SK-N-SH treated with all-trans-retinoic acid at 6 μM for 48 hours (cell line): Measurements from ENCODE around the gene PDCD1.

ENCODE experiments used
- ATAC-seq: fragments of 200-7000 bp; cut with Tn5 transposase; 3 replicates; pipeline ENCODE4 v1.9.1; 2020; ENCODE audit warnings: mild to moderate bottlenecking, moderate library complexity
- ARNTL ChIP-seq: fragments of 450-650 bp; formaldehyde crosslinking; IDR thresholded peaks from 2 replicates; pipeline ENCODE4 v1.5.0; 2020; ENCODE audit warnings: low read depth, mild to moderate bottlenecking, moderate library complexity, borderline replicate concordance
- BACH2 ChIP-seq: fragments of 250-450 bp; sonication (Bioruptor Pico); IDR thresholded peaks from 2 replicates; pipeline ENCODE4 v1.9.0; 2021; ENCODE audit warnings: mild to moderate bottlenecking, borderline replicate concordance
- CREB5 ChIP-seq: fragments of 250-450 bp; sonication (Bioruptor Pico); IDR thresholded peaks from 2 replicates; pipeline ENCODE4 v1.5.1; 2020; ENCODE audit warnings: low read depth, mild to moderate bottlenecking, moderate library complexity
- CSDC2 ChIP-seq: fragments of 250-450 bp; sonication (Bioruptor Pico); IDR thresholded peaks from 2 replicates; pipeline ENCODE4 v1.5.0; 2020; ENCODE audit warnings: mild to moderate bottlenecking, moderate library complexity
- CSRNP3 ChIP-seq: fragments of 250-450 bp; sonication (Bioruptor Pico); IDR thresholded peaks from 2 replicates; pipeline ENCODE4 v1.5.1; 2021; ENCODE audit warnings: mild to moderate bottlenecking, moderate library complexity
- ESRRG ChIP-seq: fragments of 250-450 bp; sonication (Bioruptor Pico); IDR thresholded peaks from 2 replicates; pipeline ENCODE4 v1.6.1; 2021; ENCODE audit warnings: mild to moderate bottlenecking
- ISL1 ChIP-seq: fragments of 250-450 bp; sonication (Bioruptor Pico); IDR thresholded peaks from 2 replicates; pipeline ENCODE4 v2.1.2; 2022; ENCODE audit warnings: mild to moderate bottlenecking, moderate library complexity
- PATZ1 ChIP-seq: fragments of 250-450 bp; sonication (Bioruptor Pico); IDR thresholded peaks from 2 replicates; pipeline ENCODE4 v1.8.0; 2020; ENCODE audit warnings: mild to moderate bottlenecking, moderate library complexity, borderline replicate concordance
- POU6F1 ChIP-seq: fragments of 250-450 bp; sonication (Bioruptor Pico); IDR thresholded peaks from 2 replicates; pipeline ENCODE4 v1.8.0; 2021; ENCODE audit warnings: low read depth, mild to moderate bottlenecking, moderate library complexity, borderline replicate concordance
- PPARA ChIP-seq: fragments of 250-450 bp; sonication (Bioruptor Pico); IDR thresholded peaks from 2 replicates; pipeline ENCODE4 v1.5.0; 2020; ENCODE audit warnings: mild to moderate bottlenecking, borderline replicate concordance
- RARB ChIP-seq: fragments of 250-450 bp; sonication (Bioruptor Pico); IDR thresholded peaks from 2 replicates; pipeline ENCODE4 v1.8.0; 2021; ENCODE audit warnings: mild to moderate bottlenecking, moderate library complexity
- SNAI2 ChIP-seq: fragments of 250-450 bp; sonication (Bioruptor Pico); IDR thresholded peaks from 2 replicates; pipeline ENCODE4 v1.5.0; 2020; ENCODE audit warnings: mild to moderate bottlenecking, moderate library complexity
- TCF4 ChIP-seq: fragments of 250-450 bp; sonication (Bioruptor Pico); IDR thresholded peaks from 2 replicates; pipeline ENCODE4 v1.8.0; 2021; ENCODE audit warnings: mild to moderate bottlenecking, moderate library complexity, borderline replicate concordance
- TOX ChIP-seq: fragments of 250-450 bp; sonication (Bioruptor Pico); IDR thresholded peaks from 2 replicates; pipeline ENCODE4 v1.8.0; 2021; ENCODE audit warnings: mild to moderate bottlenecking, moderate library complexity, borderline replicate concordance
- TSHZ2 ChIP-seq: fragments of 250-450 bp; sonication (Bioruptor Pico); IDR thresholded peaks from 2 replicates; pipeline ENCODE4 v1.5.0; 2020; ENCODE audit warnings: mild to moderate bottlenecking, moderate library complexity
- ZC3H10 ChIP-seq: fragments of 250-450 bp; sonication (Bioruptor Pico); IDR thresholded peaks from 2 replicates; pipeline ENCODE4 v1.5.1; 2021; ENCODE audit warnings: mild to moderate bottlenecking, moderate library complexity
- ZFP3 ChIP-seq: fragments of 250-450 bp; sonication (Bioruptor Pico); IDR thresholded peaks from 2 replicates; pipeline ENCODE4 v1.5.0; 2020; ENCODE audit warnings: mild to moderate bottlenecking, moderate library complexity
- ZFP30 ChIP-seq: fragments of 450-650 bp; formaldehyde crosslinking; IDR thresholded peaks from 2 replicates; pipeline ENCODE4 v1.5.0; 2022; ENCODE audit warnings: mild to moderate bottlenecking, moderate library complexity
- ZNF70 ChIP-seq: fragments of 450-650 bp; formaldehyde crosslinking; IDR thresholded peaks from 2 replicates; pipeline ENCODE4 v1.5.0; 2020; ENCODE audit warnings: mild to moderate bottlenecking, moderate library complexity
- ZNF8 ChIP-seq: fragments of 450-650 bp; formaldehyde crosslinking; IDR thresholded peaks from 2 replicates; pipeline ENCODE4 v1.5.0; 2020; ENCODE audit warnings: mild to moderate bottlenecking, moderate library complexity

Gene PDCD1

GRCh38 chr2:241862775-241863535, 4.3 kb upstream of the PDCD1 start:
- TF ChIP-seq TSHZ2 (CRISPR knock-in tag): no peak
- no peak for TF ChIP-seq TOX
- TF ChIP-seq CREB5 (CRISPR knock-in tag): no peak
- no peak for TF ChIP-seq TCF4
- TF ChIP-seq ZFP30: no peak
- no peak for TF ChIP-seq CSDC2 (CRISPR knock-in tag)
- TF ChIP-seq ISL1 (CRISPR knock-in tag): no peak
- ATAC-seq: no peak

GRCh38 chr2:241862093-241862492, 3.4 kb upstream of the PDCD1 start:
- TF ChIP-seq ESRRG: no peak
- TF ChIP-seq BACH2 (CRISPR knock-in tag): no peak
- TF ChIP-seq CSRNP3: no peak
- no peak for TF ChIP-seq ZNF8 (CRISPR knock-in tag)
- TF ChIP-seq RARB (CRISPR knock-in tag): no peak
- no peak for TF ChIP-seq ZC3H10 (CRISPR knock-in tag)
- no peak for TF ChIP-seq ISL1 (CRISPR knock-in tag)
- no peak for TF ChIP-seq PPARA (CRISPR knock-in tag)
- TF ChIP-seq ZNF70 (CRISPR knock-in tag): no peak
- TF ChIP-seq ZFP30: no peak
- no peak for TF ChIP-seq SNAI2 (CRISPR knock-in tag)
- TF ChIP-seq PATZ1 (CRISPR knock-in tag): no peak
- no peak for TF ChIP-seq ARNTL (CRISPR knock-in tag)
- no peak for TF ChIP-seq TSHZ2 (CRISPR knock-in tag)
- no peak for TF ChIP-seq POU6F1 (CRISPR knock-in tag)
- no peak for TF ChIP-seq CSDC2 (CRISPR knock-in tag)
- no peak for TF ChIP-seq ZFP3
- ATAC-seq: no peak
